HG02852 (cell line): ENCODE results near the gene ASXL2.
A peak's percentile ranks its signal among the peaks of the same experiment; 100 is the strongest.
"Not testable (repeated sequence)": the region's sequence is repeated elsewhere in the genome, so short reads cannot be mapped to it uniquely, and the experiment has no call there.

Experiments used
- ATAC-seq: cut with Tn5 transposase; IDR thresholded peaks from one replicate; pipeline ENCODE4 v1.9.1; 2021; ENCODE audit warnings: mild to moderate bottlenecking, moderate library complexity; ENCODE audit not compliant: unreplicated experiment

ASXL2 gene

DNA sequence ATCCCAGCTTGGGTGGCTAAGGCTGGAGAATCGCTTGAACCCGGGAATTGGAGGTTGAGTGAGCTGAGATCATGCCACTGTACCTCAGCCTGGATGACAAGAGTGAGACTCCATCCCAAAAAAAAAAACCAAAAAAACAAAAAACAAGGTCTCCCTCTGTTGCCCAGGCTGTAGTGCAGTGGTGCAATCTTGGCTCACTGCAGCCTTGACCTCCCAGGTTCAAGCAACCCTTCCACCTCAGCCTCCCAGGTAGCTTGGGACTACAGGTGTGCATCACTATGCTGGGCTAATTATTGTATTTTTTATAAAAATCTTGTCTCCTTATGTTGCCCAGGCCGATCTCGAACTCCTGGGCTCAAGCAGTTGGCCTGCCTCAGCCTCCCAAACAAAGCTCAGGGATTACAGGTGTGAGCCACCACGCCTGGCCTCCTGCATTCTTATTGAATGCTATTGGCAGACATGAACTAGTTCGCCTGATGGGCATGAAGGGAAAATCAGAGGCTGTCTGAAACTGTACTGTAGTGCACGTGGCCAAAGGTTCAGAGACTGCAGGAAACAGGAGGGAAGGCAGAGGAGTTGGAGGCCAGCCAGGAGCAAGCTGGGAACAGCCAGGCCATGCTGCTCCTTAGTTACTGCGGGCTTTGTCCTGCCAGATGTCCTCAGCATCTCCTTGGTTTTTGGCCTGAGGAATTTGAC lies 16.0 kb upstream of the ASXL2 start:
- no peak for ATAC-seq

- no peak for ATAC-seq
These were observed 13.4 kb upstream of the ASXL2 start for GRCh38 chr2:25891672-25892071.

GRCh38 chr2:25887624-25888242 lies 9.4 kb upstream of the ASXL2 start:
- ATAC-seq: no peak

DNA sequence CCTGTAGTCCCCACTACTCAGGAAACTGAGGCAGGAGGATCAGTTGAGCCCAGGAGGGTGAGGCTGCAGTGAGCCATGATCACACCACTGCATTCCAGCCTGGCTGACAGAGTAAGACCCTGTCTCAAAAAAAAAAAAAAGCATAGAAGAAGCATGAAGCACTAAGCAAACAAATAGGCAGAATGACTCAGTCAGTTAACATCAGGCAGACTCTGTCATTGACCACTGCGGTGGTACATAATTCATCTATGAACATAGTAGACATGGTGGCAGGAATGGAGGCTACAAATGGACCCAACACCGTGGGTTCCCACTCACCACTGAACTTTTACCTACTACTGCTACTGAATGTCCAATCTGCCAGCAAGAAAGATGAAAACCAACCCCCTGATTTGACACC lies 7.6 kb upstream of the ASXL2 start:
- ATAC-seq: no peak

DNA sequence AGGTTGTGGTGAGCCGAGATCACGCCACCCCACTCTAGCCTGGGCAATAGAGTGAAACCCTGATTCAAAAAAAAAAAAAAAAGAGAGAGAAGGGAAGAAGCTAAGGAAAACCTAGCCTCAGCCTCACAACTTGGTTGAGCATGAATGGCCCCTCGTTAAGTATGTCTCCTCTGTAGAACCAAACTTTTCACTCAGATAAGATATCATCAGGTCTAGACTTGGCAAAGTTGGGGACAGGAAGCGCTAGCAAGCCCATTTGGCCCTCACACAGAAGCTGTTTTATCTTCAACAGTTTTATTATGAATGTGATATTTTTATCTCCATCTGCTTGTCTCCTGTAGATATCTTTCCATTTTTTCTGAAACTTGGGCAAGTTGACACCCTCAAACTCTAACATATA lies 3.5 kb upstream of the ASXL2 start:
- no peak for ATAC-seq

DNA sequence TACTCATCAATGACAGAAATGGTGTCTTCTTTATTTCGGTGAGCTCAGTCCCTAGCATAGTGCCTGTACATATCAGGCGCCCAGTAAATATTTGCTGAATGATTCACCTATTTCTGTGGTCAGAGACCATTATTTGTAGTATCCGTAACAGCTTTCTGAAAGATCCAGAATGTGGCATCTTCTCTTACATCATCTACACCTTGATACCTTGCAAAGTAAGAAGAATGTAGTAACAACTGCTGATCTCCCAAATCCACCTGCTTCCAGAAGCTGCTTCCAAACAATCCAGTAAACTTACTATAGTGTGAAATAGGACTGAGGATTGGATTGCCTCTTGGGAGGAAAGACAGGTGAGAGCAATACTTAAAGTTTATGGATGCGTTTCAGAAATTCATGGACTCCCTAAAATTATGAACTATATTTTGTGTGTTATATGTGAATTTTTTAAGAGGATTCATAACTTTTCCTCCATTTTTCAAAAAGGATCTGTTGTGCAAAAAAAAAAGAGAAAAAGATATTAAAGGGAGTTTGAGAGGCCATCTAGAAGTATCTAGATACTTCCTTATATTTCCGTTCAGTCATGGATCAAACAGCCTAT lies 945 bp upstream of the ASXL2 start:
- no peak for ATAC-seq

- peak; percentile 48 for ATAC-seq
These were observed 591 bp downstream of the ASXL2 start for GRCh38 chr2:25877431-25878360.

DNA sequence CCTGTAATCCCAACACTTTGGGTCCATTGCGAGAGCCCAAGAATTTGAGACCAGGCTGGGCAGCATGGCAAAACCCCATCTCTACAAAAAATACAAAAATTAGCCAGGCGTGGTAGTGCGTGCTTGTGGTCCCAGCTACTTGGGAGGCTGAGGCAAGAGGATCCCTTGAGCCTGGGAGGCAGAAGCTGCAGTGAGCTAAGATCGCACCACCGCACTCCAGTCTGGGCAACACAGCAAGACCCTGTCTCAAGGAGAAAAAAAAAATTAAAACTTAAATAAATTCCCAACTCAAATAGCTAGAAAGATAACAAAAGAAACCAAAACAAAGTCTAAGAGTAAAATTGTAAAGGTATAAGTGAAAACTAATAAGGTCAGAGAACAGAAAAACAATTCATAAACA lies 6.2 kb downstream of the ASXL2 start:
- ATAC-seq: no peak

GRCh38 chr2:25867396-25868003 lies 10.8 kb downstream of the ASXL2 start:
- ATAC-seq: no peak

DNA sequence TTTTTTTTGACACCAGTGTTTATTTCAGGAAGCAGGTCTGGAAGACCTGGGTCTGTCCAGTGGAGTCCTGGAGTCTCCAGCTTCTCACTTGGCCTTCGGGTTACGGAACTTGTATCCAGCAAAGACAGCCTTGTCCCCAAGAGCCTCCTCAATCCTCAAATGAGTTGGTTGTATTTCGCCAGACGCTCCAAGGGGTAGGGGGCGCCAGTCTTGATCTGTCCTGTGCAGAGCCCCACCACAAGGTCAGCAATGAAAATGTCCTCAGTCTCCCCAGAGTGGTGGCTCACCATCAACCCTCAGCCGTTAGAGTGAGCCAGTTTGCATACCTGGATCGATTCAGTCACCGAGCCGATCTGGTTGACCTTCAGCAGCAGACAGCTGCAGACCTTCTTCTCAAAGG lies 21.9 kb downstream of the ASXL2 start:
- no peak for ATAC-seq

DNA sequence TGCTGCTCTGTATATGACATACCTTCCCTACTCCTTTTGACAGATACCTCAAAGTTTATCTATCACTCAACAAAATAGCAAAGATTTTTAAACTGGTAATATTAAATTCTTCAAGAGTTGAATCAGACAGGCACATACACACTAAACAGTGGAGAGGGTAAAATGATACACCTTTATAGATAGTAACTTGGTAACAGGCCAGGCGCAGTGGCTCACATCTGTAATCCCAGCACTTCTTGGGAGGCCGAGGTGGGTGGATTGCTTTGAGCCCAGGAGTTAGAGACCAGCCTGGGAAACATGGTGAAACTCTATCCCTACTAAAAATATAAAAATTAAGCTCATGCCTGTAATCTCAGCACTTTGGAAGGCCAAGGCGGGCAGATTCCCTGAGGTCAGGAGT lies 23.2 kb downstream of the ASXL2 start:
- no peak for ATAC-seq

GRCh38 chr2:25854613-25855012 lies 23.7 kb downstream of the ASXL2 start:
- ATAC-seq: no peak

DNA sequence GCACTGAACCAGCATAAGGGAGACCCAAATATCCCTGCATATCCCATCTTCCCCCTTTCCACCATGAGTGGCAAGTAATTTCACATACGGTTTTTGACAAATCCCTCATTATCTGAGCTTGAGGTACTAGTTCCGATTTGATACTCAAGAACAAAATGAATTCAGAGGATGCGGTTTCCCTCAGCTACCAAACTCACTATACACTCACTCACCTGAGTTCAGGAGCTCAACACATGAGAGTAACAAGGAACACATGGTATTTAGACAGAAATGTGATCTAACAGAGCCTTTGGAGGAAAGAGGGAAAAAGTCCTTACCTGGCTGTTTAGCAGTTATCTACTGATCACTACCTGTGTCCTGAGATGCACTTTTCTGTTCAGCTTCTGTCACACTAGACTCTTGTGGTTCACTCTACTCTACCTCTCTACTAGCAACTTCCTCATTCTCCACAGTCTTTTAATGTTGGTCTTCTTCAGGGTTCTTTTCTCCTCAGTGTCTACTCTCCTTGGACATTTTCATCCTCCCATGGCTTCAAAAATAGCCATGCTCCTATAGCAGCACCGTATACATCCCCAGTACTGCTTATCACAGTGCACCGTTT lies 25.1 kb downstream of the ASXL2 start:
- ATAC-seq: no peak

GRCh38 chr2:25851740-25852503 lies 26.4 kb downstream of the ASXL2 start:
- ATAC-seq: no peak

GRCh38 chr2:25850400-25850799 lies 27.9 kb downstream of the ASXL2 start:
- not testable (repeated sequence) for ATAC-seq

DNA sequence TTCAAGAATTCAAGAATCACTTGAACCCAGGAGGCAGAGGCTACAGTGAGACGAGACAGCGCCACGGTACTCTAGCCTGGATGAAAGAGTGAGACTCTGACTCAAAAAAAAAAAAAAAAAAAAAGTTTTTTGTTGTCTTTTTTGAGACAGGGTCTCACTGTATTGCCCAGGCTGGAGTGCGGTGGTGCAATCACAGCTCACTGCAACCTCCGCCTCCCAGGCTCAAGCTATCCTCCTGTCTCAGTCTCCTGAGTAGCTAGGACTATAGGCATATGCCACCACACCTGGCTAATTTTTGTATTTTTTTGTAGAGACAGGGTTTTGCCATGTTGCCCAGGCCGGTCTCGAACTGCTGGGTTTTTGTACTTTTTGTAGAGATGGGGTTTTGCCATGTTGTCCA lies 28.9 kb downstream of the ASXL2 start:
- not testable (repeated sequence) for ATAC-seq

DNA sequence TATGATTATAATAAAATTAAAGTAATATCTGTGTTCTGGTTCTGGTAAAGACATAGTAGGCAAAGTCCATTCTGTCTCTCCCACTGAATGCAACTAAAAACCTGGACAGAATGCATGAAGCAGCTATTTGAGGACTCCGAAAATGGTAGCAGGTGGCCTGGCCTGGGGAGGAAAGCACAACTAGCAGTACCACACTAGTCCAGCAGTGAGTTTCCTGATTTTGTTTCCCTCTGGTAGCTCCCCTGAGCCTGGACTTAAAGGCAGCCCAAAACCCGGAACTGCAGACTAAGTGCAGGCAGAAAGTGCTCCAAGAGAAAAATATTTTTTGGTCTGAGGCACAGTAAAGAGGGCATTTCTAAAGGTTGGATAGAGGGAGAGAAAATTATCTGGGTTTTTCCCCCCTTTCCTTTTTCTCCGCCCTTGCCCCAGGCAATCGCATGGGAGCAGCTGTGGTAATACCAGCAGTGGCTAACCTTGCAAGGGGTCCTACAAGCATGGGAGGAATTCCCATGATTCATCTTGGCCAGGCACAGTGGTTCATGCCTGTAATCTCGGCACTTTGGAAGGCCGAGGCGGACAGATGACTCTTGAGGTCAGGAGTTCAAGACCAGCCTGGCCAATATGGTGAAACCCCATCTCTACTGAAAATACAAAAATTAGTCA lies 32.3 kb downstream of the ASXL2 start:
- ATAC-seq: no peak

DNA sequence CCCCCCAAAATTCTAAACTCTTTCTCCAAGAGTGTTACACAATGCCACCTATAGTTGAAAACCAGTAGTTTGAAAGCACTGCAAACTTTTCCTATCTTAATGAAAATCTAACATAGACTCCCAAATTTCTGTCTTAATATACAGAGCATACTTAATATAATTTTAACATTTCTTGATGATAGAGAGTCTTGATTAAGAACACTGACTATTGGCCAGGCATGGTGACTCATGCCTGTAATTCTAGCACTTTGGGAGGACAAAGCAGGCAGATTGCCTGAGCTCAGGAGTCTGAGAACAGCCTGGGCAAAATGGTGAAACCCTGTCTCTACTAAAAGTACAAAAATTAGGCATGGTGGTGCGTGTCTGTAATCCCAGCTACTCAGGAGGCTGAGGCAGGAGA lies 34.2 kb downstream of the ASXL2 start:
- ATAC-seq: no peak

- no peak for ATAC-seq
These were observed 36.1 kb downstream of the ASXL2 start for GRCh38 chr2:25842155-25842554.
